ENCODE results near the gene ZBTB20. TPM values are rescaled to one million over a fixed set of nuclear protein-coding genes. Genes with fewer than 3 reads are reported as not detected.

Gene ZBTB20
- total RNA-seq, 1 donor from 2014 or later = 19.1 TPM

DNA sequence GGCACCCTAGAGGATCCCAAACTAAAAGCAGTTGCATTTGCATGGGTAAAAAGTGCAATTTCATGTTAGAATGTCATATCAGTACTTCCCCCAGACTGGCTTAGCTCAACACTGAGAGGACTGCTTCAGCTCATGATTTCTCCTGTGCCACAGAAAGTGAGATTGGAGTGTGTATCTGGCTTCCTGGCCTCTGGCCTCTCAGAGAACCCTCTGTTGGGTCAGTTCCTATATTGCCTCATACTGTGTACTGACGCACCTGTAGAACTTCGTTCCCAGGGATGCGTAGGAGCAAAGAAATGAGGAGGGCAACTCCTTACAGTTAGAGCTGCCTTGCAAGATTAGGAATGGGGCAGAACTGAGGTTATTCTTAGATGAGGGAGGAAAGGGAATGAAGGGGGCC, 512.5 kb downstream of the ZBTB20 start:
- DNase-seq (ENCODE audit: extremely low spot score, unreplicated experiment) = no peak
- H3K27ac Mint-ChIP-seq (ENCODE audit: unreplicated experiment) = no peak overlapping the region
- H3K36me3 Mint-ChIP-seq (ENCODE audit: unreplicated experiment) = peaks cover 9% of the 10 kb centered on the region
- TF ChIP-seq, protein P1, sequence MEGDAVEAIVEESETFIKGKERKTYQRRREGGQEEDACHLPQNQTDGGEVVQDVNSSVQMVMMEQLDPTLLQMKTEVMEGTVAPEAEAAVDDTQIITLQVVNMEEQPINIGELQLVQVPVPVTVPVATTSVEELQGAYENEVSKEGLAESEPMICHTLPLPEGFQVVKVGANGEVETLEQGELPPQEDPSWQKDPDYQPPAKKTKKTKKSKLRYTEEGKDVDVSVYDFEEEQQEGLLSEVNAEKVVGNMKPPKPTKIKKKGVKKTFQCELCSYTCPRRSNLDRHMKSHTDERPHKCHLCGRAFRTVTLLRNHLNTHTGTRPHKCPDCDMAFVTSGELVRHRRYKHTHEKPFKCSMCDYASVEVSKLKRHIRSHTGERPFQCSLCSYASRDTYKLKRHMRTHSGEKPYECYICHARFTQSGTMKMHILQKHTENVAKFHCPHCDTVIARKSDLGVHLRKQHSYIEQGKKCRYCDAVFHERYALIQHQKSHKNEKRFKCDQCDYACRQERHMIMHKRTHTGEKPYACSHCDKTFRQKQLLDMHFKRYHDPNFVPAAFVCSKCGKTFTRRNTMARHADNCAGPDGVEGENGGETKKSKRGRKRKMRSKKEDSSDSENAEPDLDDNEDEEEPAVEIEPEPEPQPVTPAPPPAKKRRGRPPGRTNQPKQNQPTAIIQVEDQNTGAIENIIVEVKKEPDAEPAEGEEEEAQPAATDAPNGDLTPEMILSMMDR (IDR thresholded peaks at IDR 0.05) = no peak
- no peak overlapping the region for H3K4me3 Mint-ChIP-seq (ENCODE audit: unreplicated experiment)
- no peaks in the 10 kb centered on the region for H3K27me3 Mint-ChIP-seq (ENCODE audit: unreplicated experiment)
- peaks cover 21% of the 10 kb centered on the region for H3K9me3 Mint-ChIP-seq (ENCODE audit: unreplicated experiment)
- H3K4me1 Mint-ChIP-seq (ENCODE audit: unreplicated experiment) = no peaks in the 10 kb centered on the region

DNA sequence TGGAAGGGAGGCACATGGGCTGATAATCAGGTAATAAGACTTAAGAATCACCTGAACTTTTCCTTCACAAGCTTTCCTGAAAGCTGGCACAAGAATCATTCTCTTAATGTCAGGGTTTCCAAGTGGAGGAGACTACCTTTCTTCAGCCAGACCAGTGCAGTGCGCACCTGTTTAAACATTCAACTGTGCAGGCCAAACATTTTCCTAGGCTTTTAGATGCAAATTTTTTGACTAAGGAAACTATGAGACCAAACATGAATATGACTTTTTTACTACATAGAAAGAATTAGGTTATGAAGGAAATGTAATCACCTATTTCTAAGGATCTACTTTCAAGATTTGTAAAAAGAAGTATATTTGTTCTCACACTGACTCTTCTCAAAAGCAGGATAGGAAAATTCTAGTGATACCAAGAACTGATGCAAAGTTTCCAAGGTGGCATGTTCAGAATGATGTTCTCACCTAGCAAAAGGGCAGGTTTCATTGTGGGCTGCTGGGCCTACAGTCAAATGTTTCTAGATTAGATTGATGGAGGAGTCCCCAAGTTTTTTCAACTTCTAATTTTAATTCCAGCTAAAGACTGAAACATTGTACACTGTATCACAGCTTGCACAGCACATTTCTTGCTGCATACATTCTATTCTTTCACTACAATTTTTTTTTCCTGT, 514.2 kb downstream of the ZBTB20 start:
- Mint-ChIP-seq H3K4me3 (ENCODE audit: unreplicated experiment) (no peak overlapping the region), H3K9me3 (ENCODE audit: unreplicated experiment) (peaks cover 21% of the 10 kb centered on the region), H3K36me3 (ENCODE audit: unreplicated experiment) (peaks cover 9% of the 10 kb centered on the region), H3K4me1 (ENCODE audit: unreplicated experiment) (no peaks in the 10 kb centered on the region), H3K27ac (ENCODE audit: unreplicated experiment) (no peak overlapping the region), H3K27me3 (ENCODE audit: unreplicated experiment) (no peaks in the 10 kb centered on the region)
- TF ChIP-seq, protein P1 (IDR thresholded peaks at IDR 0.05) = no peak
- DNase-seq (ENCODE audit: extremely low spot score, unreplicated experiment) = no peak

DNA sequence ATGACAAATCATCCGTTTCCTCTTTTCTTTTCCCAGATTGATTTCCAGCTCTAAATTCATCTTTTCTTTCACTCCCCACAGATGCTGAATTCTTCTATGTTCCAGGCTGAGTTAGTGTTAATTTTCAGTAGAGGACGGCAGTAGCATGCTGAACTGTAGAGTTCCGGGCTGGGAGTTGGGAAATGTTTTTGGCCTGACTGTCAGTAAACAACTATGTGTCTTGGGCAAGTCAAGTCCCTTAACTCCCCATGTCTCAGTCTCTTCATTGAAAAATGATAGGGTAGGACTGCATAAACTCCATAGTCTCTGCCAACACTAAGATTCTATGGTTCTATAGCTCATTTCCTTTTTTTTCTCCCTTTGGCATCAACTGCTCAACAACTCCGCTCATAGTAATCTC, 519.3 kb downstream of the ZBTB20 start:
- no peak overlapping the region for H3K4me3 Mint-ChIP-seq (ENCODE audit: unreplicated experiment)
- no peak for DNase-seq (ENCODE audit: extremely low spot score, unreplicated experiment)
- TF ChIP-seq, protein P1 (IDR thresholded peaks at IDR 0.05) = no peak
- peaks cover 31% of the 10 kb centered on the region for H3K4me1 Mint-ChIP-seq (ENCODE audit: unreplicated experiment)
- H3K36me3 Mint-ChIP-seq (ENCODE audit: unreplicated experiment) = no peaks in the 10 kb centered on the region
- H3K27me3 Mint-ChIP-seq (ENCODE audit: unreplicated experiment) = no peaks in the 10 kb centered on the region
- H3K9me3 Mint-ChIP-seq (ENCODE audit: unreplicated experiment) = no peaks in the 10 kb centered on the region
- no peak overlapping the region for H3K27ac Mint-ChIP-seq (ENCODE audit: unreplicated experiment)

DNA sequence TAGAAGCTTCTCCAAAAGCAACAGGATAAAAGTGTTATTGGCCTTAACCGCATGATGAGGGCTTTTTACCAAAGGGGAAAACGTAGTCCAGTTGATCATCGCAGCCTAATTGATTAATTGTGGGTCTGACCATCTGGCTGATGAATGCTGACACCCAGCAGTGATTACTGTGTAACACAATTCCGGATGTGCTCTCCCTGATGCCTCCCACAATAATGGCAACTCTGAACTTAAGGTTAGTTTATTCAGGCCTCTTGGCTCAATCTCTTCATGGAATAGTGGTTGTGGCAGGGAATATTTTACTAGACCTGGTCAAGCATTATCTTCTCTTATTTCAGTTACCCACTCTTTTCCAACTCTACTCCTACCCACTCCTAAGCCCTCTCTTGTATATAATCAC, 520.3 kb downstream of the ZBTB20 start:
- Mint-ChIP-seq H3K9me3 (ENCODE audit: unreplicated experiment) (no peaks in the 10 kb centered on the region), H3K4me3 (ENCODE audit: unreplicated experiment) (no peak overlapping the region), H3K27ac (ENCODE audit: unreplicated experiment) (no peak overlapping the region), H3K4me1 (ENCODE audit: unreplicated experiment) (peaks cover 37% of the 10 kb centered on the region), H3K27me3 (ENCODE audit: unreplicated experiment) (no peaks in the 10 kb centered on the region), H3K36me3 (ENCODE audit: unreplicated experiment) (no peaks in the 10 kb centered on the region)
- TF ChIP-seq, protein P1 (IDR thresholded peaks at IDR 0.05) = no peak
- DNase-seq (ENCODE audit: extremely low spot score, unreplicated experiment) = no peak

DNA sequence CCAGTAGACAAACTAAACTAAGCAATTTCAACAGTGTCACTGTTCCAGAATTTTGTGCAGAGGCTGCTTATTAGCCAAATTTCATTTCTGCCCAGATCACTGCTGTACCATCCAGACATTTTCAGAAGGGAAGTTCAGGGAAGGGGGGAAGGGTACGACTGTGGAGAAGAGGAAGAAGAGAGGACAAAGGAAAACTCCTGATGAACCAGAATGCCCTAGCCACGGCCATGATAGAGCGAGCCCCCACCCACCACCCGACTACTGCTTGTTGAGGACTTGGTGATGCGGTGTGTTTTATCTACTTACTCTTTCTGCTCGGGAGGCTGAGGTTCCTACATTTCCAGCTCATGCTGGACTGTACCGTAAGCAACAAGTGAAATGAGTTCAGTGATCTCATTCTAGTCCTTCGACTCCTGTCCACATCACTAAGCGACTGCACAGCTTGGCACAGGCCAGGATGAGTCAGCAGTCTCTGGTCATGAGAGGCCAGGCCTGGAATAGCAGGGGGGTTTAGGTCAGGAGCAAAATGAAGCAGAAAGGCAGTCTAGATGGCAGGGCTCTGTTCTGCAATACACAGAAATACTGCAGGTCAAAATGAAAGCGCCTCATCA, 522.4 kb downstream of the ZBTB20 start:
- Mint-ChIP-seq H3K9me3 (ENCODE audit: unreplicated experiment) (no peaks in the 10 kb centered on the region), H3K4me1 (ENCODE audit: unreplicated experiment) (peaks cover 38% of the 10 kb centered on the region), H3K4me3 (ENCODE audit: unreplicated experiment) (peak overlapping the region; percentile 63), H3K27ac (ENCODE audit: unreplicated experiment) (peak overlapping the region; percentile 95), H3K27me3 (ENCODE audit: unreplicated experiment) (no peaks in the 10 kb centered on the region), H3K36me3 (ENCODE audit: unreplicated experiment) (no peaks in the 10 kb centered on the region)
- peak; percentile 91 for DNase-seq (ENCODE audit: extremely low spot score, unreplicated experiment)
- TF ChIP-seq, protein P1 (IDR thresholded peaks at IDR 0.05) = no peak
